Stimulated activated memory B cell treated with anti-CD40 and anti-IgM and Interleukin-4, amounts not matched to agents 10 μg/mL and 1 μg/mL and 100 μg/mL, for 72 hours (primary cell): ENCODE measurements around the gene AFG1L.
A peak's percentile ranks its signal among the peaks of the same experiment; 100 is the strongest.
"Not testable (repeated sequence)": the region's sequence is repeated elsewhere in the genome, so short reads cannot be mapped to it uniquely, and the experiment has no call there.

Experiments
- ATAC-seq: fragments of 150-1000 bp; cut with Tn5 transposase; 2 replicates; pipeline ENCODE4 v1.10.0; 2021
- H3K27ac Mint-ChIP-seq: one replicate; pipeline ENCODE4 v1.8.0; 2022; ENCODE audit warnings: mild to moderate bottlenecking, mixed read lengths
- H3K27me3 Mint-ChIP-seq: one replicate; pipeline ENCODE4 v1.8.0; 2022; ENCODE audit warnings: mixed read lengths
- H3K36me3 Mint-ChIP-seq: one replicate; pipeline ENCODE4 v1.8.0; 2022; ENCODE audit warnings: mixed read lengths
- H3K4me1 Mint-ChIP-seq: one replicate; pipeline ENCODE4 v1.8.0; 2022; ENCODE audit warnings: mixed read lengths
- H3K4me3 Mint-ChIP-seq: one replicate; pipeline ENCODE4 v1.8.0; 2022; ENCODE audit warnings: mild to moderate bottlenecking, moderate library complexity, mixed read lengths
- H3K9me3 Mint-ChIP-seq: one replicate; pipeline ENCODE4 v1.8.0; 2022; ENCODE audit warnings: mixed read lengths

Gene AFG1L

DNA sequence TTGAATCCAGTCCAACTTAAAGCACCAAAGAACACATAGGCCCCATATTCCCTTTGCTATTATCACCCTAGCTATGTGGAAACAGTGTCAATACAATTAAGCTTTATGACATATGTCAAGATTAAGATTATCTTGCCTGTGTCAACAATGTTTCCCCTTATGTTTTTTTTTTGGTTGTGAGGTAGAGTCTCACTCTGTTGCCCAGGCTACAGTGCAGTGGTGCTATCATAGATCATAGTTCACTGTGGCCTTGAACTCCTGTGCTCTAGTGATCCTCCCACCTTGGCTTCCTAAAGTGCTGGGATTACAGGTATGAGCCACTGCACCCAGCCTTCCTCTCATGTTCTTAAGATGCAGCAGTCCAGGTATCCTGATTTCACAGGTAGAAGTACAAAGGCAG, 17.8 kb downstream of the AFG1L start:
- Mint-ChIP-seq H3K27me3 (no peaks in the 10 kb centered on the region), H3K4me1 (peaks cover 36% of the 10 kb centered on the region), H3K27ac (no peak overlapping the region), H3K9me3 (no peaks in the 10 kb centered on the region), H3K36me3 (no peaks in the 10 kb centered on the region), H3K4me3 (no peak overlapping the region)
- no peak for ATAC-seq

- Mint-ChIP-seq H3K9me3 (no peaks in the 10 kb centered on the region), H3K36me3 (peaks cover 12% of the 10 kb centered on the region), H3K4me1 (no peaks in the 10 kb centered on the region), H3K27ac (no peak overlapping the region), H3K27me3 (no peaks in the 10 kb centered on the region), H3K4me3 (no peak overlapping the region)
- ATAC-seq: no peak
Observed at GRCh38 chr6:108321253-108321747, 26.4 kb downstream of the AFG1L start.

DNA sequence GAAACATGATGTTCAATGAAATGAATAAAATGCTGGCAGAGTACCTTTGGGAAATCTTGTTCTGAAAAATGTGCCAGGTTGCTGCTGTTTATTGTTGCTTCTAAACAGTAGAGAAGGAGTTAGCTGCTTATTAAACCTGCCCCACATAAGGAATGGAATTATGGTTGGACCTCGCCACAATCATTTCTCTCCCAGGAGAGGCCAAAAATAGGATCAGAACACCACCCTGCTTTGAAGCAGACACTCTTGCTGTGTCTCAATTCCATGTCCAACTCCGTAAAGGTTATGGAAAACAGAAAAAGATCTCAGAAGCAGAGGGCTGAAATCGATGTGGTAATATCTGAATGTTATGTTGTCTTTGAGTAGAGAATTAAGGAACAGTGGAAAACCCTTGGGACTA, 27.9 kb downstream of the AFG1L start:
- no peak for ATAC-seq
- Mint-ChIP-seq H3K4me1 (no peaks in the 10 kb centered on the region), H3K4me3 (no peak overlapping the region), H3K36me3 (peaks cover 20% of the 10 kb centered on the region), H3K27ac (no peak overlapping the region), H3K27me3 (no peaks in the 10 kb centered on the region), H3K9me3 (no peaks in the 10 kb centered on the region)

- H3K27ac Mint-ChIP-seq: no peak overlapping the region
- no peaks in the 10 kb centered on the region for H3K9me3 Mint-ChIP-seq
- H3K36me3 Mint-ChIP-seq: peaks cover 31% of the 10 kb centered on the region
- H3K4me1 Mint-ChIP-seq: no peaks in the 10 kb centered on the region
- ATAC-seq: no peak
- H3K27me3 Mint-ChIP-seq: no peaks in the 10 kb centered on the region
- H3K4me3 Mint-ChIP-seq: no peak overlapping the region
Observed at GRCh38 chr6:108323710-108324466, 29.0 kb downstream of the AFG1L start.

GRCh38 chr6:108330221-108330785, 35.4 kb downstream of the AFG1L start:
- ATAC-seq, H3K4me3 Mint-ChIP-seq, H3K27me3 Mint-ChIP-seq, H3K9me3 Mint-ChIP-seq, H3K4me1 Mint-ChIP-seq, H3K27ac Mint-ChIP-seq: not testable (repeated sequence)
- peaks cover 31% of the 10 kb centered on the region for H3K36me3 Mint-ChIP-seq

DNA sequence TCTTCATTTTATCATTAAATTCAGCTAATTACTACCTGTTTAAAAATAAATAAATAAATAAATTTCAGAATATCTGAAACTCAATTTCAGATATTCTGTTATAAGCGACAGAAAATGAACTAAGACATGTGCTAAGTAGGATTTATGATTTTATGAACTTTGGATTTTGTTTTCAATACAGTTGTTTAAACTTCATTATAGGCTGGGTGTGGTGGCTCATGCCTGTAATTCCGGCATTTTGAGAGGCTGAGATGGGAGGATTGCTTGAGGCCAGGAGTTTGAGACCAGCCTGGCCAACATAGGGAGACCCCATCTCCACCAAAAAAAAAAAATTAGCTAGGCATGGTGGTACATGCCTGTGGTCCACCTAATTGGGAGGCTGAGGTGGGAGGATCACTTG, 36.0 kb downstream of the AFG1L start:
- H3K4me3 Mint-ChIP-seq: no peak overlapping the region
- H3K27ac Mint-ChIP-seq: no peak overlapping the region
- peaks cover 30% of the 10 kb centered on the region for H3K36me3 Mint-ChIP-seq
- no peaks in the 10 kb centered on the region for H3K4me1 Mint-ChIP-seq
- no peak for ATAC-seq
- H3K9me3 Mint-ChIP-seq: no peaks in the 10 kb centered on the region
- no peaks in the 10 kb centered on the region for H3K27me3 Mint-ChIP-seq

DNA sequence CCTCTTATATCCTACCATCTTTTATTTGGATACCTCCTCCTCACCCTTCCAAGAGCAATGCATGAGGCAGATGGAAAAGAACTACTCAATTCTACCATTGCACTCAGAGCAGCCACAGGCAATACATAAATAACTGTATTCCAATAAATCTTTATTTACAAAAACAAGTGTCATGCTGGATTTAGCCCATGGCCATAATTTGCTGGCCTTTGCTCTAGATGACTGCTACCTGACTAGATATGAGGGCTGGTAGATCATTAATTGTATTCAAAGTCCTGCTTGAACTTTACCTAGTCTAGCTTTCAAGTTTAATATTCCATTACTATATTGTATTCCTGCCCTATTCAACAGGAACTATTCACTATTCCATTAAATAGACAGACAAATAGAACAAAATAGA, 37.1 kb downstream of the AFG1L start:
- Mint-ChIP-seq H3K4me3 (no peak overlapping the region), H3K9me3 (no peaks in the 10 kb centered on the region), H3K4me1 (no peaks in the 10 kb centered on the region), H3K27me3 (no peaks in the 10 kb centered on the region), H3K36me3 (peaks cover 30% of the 10 kb centered on the region), H3K27ac (no peak overlapping the region)
- no peak for ATAC-seq

DNA sequence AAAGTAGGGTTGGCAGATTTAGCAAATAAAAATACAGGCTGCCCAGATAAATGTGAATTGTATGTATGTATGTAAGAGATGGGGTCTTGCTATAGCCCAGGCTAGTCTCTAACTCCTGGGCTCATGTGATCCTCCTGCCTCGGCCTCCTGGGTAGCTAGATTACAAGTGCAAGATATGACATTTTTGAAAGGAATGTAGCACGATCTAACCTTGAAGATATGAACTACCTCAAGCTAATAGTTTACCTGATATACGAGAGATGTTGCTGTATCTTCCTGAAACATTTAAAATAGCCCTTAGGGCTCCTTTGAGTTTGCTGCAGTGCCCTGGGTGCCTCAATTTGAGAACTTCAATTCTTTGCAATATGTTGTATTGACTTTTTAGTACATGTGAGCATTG, 42.1 kb downstream of the AFG1L start:
- H3K4me3 Mint-ChIP-seq: no peak overlapping the region
- no peaks in the 10 kb centered on the region for H3K27me3 Mint-ChIP-seq
- no peaks in the 10 kb centered on the region for H3K9me3 Mint-ChIP-seq
- no peak overlapping the region for H3K27ac Mint-ChIP-seq
- peaks cover 18% of the 10 kb centered on the region for H3K4me1 Mint-ChIP-seq
- H3K36me3 Mint-ChIP-seq: no peaks in the 10 kb centered on the region
- no peak for ATAC-seq

DNA sequence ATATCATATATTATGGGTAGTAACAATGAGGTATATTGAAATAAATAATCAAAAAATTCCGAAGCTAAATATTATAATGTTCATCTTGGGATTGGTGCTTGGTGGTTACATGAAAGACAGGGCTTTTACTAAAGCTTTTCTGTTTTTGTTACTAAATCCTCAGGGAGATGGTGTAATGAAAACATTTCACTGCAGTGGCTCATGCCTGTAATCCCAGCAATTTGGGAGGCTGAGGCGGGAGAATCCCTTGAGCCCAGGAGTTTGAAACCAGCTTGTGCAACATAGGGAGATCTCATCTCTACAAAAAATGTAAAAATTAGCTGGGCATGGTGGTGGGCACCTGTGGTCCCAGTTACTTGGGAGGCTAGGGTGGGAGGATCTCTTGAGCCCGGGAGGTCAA, 42.9 kb downstream of the AFG1L start:
- Mint-ChIP-seq H3K9me3 (no peaks in the 10 kb centered on the region), H3K36me3 (no peaks in the 10 kb centered on the region), H3K27ac (no peak overlapping the region), H3K4me1 (peaks cover 22% of the 10 kb centered on the region), H3K4me3 (no peak overlapping the region), H3K27me3 (no peaks in the 10 kb centered on the region)
- ATAC-seq: no peak

GRCh38 chr6:108341372-108341771, 46.5 kb downstream of the AFG1L start:
- H3K27ac Mint-ChIP-seq: peak overlapping the region; percentile 36
- H3K4me3 Mint-ChIP-seq: no peak overlapping the region
- no peak for ATAC-seq
- peaks cover 28% of the 10 kb centered on the region for H3K4me1 Mint-ChIP-seq
- H3K36me3 Mint-ChIP-seq: peaks cover 9% of the 10 kb centered on the region
- H3K9me3 Mint-ChIP-seq: no peaks in the 10 kb centered on the region
- no peaks in the 10 kb centered on the region for H3K27me3 Mint-ChIP-seq

GRCh38 chr6:108343894-108344293, 49.0 kb downstream of the AFG1L start:
- no peak overlapping the region for H3K4me3 Mint-ChIP-seq
- H3K36me3 Mint-ChIP-seq: peaks cover 13% of the 10 kb centered on the region
- H3K4me1 Mint-ChIP-seq: peaks cover 36% of the 10 kb centered on the region
- no peaks in the 10 kb centered on the region for H3K9me3 Mint-ChIP-seq
- ATAC-seq: no peak
- no peak overlapping the region for H3K27ac Mint-ChIP-seq
- H3K27me3 Mint-ChIP-seq: no peaks in the 10 kb centered on the region

- Mint-ChIP-seq H3K4me1 (peaks cover 13% of the 10 kb centered on the region), H3K36me3 (peaks cover 13% of the 10 kb centered on the region), H3K4me3 (peak overlapping the region; percentile 63), H3K27ac (peak overlapping the region; percentile 87), H3K27me3 (no peaks in the 10 kb centered on the region), H3K9me3 (no peaks in the 10 kb centered on the region)
- peak; percentile 99 for ATAC-seq
Observed at GRCh38 chr6:108348655-108349349, 53.9 kb downstream of the AFG1L start.

DNA sequence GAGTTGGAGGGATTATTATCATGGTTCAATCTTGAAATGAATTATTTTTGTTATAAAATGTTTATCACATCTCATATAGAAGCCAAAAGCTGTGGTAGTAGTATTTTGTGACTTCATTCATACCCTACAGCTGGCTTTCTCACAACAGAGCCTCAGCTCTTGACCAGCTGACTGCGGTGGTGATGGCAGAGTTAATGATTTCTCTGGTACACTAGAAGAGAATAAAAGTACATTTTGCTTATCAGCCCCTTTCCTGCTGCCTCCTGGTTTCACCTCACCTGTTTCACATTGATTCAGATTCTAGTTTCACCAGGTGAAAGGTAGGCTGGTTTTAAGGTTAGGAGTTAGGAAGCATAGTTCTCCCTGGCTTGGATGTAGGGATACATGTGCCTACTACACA, 55.7 kb downstream of the AFG1L start:
- no peak for ATAC-seq
- Mint-ChIP-seq H3K27ac (peak overlapping the region; percentile 61), H3K36me3 (peaks cover 12% of the 10 kb centered on the region), H3K4me3 (no peak overlapping the region), H3K27me3 (no peaks in the 10 kb centered on the region), H3K9me3 (no peaks in the 10 kb centered on the region), H3K4me1 (peaks cover 13% of the 10 kb centered on the region)

- Mint-ChIP-seq H3K9me3 (no peaks in the 10 kb centered on the region), H3K4me1 (peaks cover 6% of the 10 kb centered on the region), H3K4me3 (no peak overlapping the region), H3K27me3 (no peaks in the 10 kb centered on the region), H3K27ac (no peak overlapping the region), H3K36me3 (peaks cover 12% of the 10 kb centered on the region)
- no peak for ATAC-seq
Observed at GRCh38 chr6:108353853-108354252, 59.0 kb downstream of the AFG1L start.

DNA sequence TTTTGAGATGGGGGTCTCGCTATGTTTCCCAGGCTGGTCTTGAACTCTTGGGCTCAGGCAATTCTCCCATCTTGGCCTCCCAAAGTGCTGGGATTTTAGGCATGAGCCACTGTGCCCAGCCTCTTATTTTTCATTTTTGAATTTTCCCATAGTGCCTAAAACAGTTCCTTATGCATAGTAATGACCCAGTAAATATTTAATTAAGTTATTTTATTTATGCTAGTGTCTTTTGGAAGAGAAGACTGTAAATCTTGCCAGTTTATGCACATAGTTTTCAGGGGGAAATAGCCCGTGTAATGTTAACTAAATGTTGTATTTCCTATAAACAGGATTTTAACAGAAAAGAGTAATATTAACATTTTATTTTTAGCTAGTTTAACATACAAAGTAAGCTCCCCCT, 60.3 kb downstream of the AFG1L start:
- no peak overlapping the region for H3K27ac Mint-ChIP-seq
- no peaks in the 10 kb centered on the region for H3K27me3 Mint-ChIP-seq
- ATAC-seq: no peak
- no peaks in the 10 kb centered on the region for H3K9me3 Mint-ChIP-seq
- H3K36me3 Mint-ChIP-seq: peaks cover 12% of the 10 kb centered on the region
- H3K4me1 Mint-ChIP-seq: no peaks in the 10 kb centered on the region
- no peak overlapping the region for H3K4me3 Mint-ChIP-seq

GRCh38 chr6:108355890-108356289, 61.0 kb downstream of the AFG1L start:
- H3K27ac Mint-ChIP-seq: no peak overlapping the region
- H3K9me3 Mint-ChIP-seq: no peaks in the 10 kb centered on the region
- H3K36me3 Mint-ChIP-seq: peaks cover 12% of the 10 kb centered on the region
- H3K4me1 Mint-ChIP-seq: peaks cover 7% of the 10 kb centered on the region
- H3K4me3 Mint-ChIP-seq: no peak overlapping the region
- no peaks in the 10 kb centered on the region for H3K27me3 Mint-ChIP-seq
- ATAC-seq: no peak
